ENCODE results near the gene MPST.
A peak's percentile ranks its signal among the peaks of the same experiment; 100 is the strongest.

MPST gene

DNA sequence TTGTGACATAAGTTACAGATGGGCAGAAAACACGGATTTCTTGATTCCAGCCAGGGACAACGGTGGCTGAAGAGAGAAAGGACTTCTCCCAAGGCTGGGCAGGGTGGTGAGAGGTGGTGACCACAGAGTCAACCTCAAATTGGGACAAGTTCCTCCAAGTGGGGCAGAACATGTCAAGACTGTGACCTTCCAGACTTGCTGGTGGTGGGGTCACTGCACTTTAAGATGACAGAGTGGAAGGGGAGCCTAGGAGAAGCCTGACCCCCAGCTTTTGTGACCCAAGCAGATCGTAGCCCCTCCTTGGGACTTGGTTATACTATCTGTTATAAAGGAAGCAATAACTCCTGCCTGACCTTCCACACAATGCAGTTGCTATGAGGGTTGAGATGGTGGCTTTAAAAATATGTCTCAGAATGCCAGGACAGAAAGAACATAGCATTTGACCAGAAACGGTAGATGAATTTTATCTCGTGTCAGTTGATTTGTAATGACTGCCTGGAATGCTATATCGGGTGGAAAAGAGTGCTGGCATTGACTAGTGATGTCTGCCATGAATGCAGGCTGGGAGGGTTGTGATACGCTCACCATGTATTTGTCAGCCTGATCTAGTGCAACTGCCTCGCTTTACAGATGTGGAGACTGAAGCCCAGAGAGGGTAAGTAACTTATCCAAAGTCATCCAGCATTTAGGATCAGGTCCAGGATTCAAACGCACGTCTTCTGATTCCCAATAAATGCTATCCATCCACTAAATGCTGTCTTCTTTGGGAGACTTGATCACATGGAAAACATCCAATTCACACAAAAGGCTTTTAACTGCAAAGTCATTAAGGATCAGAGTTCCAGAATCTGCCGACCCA is 18.6 kb upstream of the MPST start:
- DNase-seq (ENCODE audit: low spot score) (no peak), FAIRE-seq (peak; percentile 37)

DNA sequence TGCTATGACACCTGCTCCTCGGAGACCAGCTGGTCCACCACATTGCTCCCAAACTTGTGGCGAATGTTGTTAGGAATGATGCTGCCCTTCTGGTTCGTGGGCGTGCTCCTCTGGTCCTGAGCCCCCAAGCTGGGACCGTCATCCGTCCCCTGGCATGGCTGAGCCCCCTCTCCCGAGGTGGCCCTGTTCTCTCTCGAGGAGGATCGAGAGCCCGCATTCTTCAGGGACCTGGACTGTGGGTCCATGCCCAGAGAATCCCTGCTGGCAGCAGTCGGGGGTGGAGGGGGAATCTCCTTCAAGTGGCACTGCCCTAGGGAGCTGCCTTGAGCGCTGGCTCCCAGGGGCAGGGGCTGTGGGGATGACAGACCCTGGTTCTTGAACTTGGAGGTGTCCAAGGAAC is 17.7 kb upstream of the MPST start:
- FAIRE-seq (no peak), DNase-seq (ENCODE audit: low spot score) (no peak)

DNA sequence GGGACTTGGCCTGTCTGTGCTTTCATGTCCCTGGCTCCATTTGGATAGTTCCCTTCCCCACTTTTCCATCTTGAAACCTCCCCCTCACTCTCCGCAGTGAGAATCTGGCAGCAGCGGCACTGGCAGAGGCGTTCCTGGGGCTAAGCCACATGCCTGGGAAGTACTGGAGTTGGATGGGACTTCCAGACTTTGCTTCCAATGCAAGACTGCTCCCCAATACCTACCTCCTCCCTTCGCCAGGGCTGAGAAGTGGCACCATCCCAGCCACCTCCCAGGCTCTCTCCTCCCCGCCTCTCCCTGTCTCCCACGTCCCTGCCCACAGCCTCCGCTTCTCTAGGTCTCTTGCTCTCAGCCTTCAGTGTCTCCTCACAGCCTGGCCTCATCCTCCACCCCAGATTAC is 16.9 kb upstream of the MPST start:
- DNase-seq (ENCODE audit: low spot score) (no peak), FAIRE-seq (no peak)

DNA sequence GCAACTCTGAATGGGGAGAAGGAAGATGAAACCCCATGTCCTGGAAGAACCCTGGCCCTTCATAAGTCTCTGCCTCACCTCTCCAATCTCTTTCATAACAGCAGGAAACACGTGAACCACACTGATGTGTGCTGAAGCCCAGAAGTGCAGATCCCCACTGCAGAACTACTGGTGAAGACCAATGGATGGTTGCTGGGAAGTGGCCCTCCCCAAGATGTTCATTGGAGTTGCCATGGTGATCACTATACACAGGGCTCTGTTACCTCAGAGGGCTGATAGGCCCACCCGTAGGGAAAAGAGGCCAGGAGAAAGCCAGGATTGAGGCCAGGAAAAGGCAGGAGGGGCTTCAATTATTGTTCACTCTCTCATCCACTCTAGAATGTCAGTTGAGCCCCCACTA is 11.9 kb upstream of the MPST start:
- no peak for DNase-seq (ENCODE audit: low spot score)
- FAIRE-seq = no peak

DNA sequence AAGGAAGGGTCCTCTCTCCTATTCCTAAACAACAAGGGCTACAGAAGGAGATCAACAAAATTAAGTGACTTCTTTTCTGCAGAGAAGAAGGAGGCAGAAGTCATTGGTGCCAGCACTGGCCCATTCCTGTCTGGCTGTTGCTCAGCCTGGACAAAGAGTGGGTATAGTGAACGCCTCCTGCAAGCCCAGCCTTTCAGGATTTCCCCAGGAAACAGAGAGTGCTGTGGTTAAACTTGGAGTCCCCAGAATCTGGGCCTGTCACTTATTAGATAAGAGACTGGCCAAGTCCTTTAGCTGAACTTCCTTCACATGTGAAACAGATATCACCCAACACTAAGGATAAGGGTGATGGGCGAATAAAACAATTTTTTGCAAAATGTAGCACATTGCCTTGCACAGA is 11.2 kb upstream of the MPST start:
- DNase-seq (ENCODE audit: low spot score) (no peak), FAIRE-seq (no peak)

DNA sequence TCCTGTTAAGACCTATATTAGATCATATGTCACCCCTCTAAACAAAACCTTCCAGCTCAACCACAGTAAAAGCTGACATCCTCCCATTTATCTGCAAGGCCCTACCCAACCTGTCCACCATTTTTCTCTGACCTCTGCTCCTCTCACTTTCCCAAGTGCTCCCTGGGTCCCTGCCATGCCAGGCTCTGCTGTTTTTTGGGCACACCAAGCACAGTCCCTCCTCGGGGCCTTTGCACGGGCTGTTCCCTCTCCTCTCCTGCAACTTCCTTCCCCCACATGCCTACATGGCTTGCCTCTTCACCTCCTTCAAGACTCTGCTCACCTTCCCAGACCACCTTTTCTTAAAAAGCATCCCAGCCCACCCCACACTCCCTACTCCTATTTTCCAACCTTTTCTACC is 10.1 kb upstream of the MPST start:
- no peak for DNase-seq (ENCODE audit: low spot score)
- no peak for FAIRE-seq

DNA sequence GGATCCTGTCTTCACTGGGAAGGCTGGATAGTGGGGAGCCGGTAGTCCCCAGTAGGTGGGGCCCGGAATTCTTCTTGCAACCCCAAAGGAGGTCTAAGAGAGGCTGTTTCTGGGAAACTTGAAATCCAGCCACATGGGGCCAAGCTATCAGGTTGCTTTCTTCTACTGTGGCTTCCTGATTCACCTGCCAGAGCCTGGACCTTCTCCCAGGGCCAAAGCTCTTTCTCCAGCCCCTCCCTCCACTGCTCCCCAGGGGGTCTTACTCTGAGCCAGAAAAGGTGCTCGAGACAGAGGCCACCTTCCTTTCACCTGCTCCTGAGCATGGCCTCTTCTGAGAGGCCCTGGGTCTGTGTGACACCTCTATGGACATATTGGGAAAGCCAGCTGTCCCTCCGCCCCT is 9.4 kb upstream of the MPST start:
- DNase-seq (ENCODE audit: low spot score) = no peak
- FAIRE-seq = no peak

DNA sequence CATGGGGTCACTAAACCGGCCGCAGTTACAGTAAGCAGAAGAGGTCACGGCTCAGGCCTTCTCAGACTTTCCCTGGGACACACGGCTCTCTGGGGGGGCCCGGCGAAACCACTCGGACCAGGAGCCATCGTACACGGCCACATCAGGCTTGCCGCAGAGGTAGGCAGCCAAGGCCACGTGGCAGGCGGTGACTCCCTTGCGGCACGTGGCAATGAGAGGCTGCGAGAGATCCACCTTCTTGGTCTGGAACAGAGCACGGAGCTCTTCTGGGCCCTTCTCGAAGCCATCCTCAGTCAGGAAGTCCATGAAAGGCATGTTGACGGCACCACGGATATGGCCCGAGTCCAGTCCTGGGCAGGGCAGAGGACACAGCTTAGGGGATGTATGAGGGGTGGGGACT is 8.6 kb upstream of the MPST start:
- no peak for FAIRE-seq
- DNase-seq (ENCODE audit: low spot score) = no peak

DNA sequence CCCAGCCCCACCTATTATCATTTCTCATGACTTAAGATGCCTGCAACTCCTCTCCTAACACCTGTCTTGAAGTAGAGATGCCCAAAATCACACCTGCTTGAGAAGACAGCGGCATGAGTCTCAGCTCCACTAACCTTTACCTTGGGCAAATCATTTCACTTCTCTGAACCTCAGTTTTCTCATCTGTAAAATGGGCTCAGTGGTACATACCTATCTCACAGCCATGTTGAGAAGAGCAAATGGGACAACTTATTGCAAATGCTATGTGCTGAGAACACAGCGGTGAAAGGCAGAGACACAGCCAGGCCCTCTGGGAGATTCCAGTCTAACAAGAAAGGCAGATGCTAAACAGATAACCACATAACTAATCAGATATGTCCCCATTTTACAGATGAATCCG is 8.1 kb upstream of the MPST start:
- FAIRE-seq = no peak
- no peak for DNase-seq (ENCODE audit: low spot score)

DNA sequence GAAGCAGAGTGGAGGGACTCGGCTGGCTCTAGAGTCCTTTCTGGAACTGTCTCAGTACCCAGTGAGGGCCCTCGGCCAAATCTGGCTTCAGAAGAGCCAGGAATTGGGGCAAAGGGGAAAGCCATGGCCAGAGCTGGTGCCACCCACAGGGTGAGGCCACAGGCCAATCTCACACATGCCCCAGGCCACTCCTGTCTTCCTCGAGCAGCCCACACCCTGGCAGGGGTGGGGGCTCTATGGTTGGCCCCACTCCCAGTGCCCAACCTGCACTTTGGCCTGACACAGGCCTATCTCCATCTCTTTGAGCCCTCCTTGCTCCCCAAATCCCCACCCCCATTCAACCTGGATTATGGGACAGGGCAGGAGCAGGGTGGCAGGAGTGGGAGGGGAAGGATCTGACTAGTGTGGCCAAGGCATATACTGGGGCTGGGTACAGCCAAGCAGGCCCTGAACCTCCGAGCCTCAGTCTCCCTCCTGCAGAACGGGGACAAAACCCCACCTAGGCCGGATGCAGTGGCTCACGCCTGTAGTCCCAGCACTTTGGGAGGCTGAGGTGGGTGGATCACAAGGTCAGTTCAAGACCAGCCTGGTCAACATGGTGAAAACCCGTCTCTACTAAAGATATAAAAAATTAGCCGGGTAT is 7.2 kb upstream of the MPST start:
- FAIRE-seq (peak; percentile 37), DNase-seq (ENCODE audit: low spot score) (no peak)

DNA sequence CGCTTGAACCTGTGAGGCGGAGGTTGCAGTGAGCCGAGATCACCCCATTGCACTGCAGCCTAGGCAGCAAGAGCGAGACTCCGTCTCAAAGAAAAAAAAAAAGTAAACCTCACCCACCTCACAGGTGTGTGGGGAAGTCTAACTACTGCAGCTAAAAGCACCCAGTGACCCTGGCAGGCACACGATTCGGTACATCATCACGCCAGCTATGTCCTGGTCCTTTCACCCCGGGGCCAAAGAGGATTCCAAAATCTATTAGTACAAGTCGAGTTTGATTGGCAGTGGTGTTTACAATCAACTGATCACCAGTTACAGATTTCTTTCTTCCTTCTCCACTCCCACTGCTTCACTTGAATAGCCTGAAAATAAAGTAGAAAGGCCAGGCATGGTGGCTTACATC is 6.6 kb upstream of the MPST start:
- FAIRE-seq (no peak), DNase-seq (ENCODE audit: low spot score) (no peak)

DNA sequence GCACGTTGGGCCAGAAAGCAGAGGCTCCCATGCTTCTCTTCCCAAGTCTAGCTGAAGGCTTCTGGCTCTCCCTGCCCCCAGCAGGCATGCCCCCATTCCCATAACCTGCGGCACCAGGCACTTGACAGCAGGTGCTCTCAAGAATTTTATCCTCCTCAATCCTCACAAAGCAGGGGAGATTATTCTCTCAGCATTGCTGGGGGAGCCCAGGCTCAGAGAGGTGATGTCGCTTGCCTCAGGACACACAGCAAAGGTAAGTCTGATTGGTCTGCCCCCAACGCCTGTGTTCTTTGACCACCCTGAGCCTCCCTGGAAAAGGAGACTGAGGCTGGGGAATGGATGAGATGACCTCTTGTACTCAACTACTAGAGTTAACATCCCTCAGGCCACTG is 5.1 kb upstream of the MPST start:
- FAIRE-seq = no peak
- no peak for DNase-seq (ENCODE audit: low spot score)

DNA sequence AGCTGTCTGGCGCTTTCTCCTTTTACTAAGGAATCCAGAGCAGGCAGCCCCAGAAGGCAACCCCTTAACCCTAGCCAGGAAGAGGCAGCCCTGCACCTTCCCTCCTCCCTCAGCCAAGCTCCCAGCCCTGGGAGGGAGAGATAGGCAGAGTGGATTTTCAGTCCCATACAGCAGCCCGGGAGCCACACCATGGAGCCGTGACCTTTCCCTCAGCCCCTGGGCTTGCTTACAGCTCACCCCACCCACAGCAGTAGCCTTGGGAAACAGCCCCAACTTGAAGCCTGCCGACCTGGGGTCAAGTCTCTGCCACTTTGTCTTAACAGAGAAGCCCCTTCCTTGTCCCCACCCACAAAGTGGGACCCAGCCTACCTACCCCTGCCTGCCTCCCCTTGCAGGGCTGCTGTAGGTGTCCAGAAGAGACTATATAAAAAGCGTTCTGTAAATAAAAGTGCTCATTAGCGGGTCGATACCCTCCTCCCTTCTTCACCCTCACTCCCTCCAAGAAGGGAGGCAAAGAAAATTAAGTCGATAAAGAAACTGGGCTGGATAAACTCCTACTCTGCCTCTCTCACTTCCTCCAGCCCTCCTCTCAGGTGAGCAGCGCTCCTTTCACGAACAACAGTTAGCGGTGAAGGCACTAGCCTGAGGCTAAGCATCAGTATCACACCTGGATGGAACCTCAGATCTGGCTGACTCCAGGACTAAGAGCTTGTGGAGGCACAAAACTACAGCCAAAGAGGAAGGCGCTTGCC is 4.5 kb upstream of the MPST start:
- FAIRE-seq = no peak
- DNase-seq (ENCODE audit: low spot score) = no peak

DNA sequence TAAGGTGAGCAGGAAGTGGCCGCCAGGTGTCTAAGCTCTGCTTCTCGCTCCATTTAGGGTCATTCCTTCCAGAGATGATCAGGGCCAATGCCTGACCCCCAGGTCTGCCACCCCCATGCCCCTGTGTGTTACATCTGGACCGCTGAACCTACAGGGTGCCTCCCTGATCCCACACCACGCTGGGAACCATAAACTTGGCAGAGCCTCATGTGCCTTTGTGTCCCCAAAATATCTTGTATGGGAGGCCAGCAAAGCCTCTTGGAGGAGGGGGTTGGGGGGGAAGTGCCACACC is 4.0 kb upstream of the MPST start:
- FAIRE-seq = no peak
- no peak for DNase-seq (ENCODE audit: low spot score)

DNA sequence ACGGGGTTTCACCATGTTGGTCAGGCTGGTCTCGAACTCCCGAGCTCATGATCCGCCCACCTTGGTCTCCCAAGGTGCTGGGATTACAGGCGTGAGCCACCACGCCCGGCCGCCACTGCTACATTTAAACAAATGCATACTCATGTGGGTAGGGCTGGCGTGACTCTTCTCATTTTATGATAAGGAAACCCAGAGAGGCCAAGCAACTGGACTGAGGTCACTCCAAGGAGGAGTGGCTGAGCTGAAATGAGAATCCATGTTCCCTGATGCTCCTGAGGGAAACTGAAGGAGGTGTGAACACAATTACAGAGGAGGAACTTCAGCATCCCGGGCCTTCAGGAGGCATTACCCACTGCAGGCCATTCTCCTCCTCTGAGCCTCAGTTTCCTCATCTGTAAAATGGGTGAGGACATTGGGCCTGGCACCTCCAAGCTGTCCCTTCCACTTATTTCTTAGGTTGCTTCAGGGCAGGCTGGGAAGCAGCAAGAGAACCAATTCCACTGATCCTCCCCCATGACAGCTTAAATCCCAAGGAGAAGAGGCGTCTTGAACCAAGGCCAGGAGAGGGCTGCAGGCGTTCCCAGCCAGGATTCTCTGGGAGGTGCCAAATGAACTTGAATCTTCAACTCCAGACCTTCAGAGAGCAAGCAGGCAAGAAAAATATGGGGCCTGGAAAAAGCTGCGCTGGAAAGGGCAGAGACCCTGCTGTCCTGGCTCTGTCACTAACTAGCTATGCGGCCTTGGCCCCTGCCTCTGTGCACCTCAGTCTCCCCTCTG is 3.2 kb upstream of the MPST start:
- no peak for DNase-seq (ENCODE audit: low spot score)
- no peak for FAIRE-seq

DNA sequence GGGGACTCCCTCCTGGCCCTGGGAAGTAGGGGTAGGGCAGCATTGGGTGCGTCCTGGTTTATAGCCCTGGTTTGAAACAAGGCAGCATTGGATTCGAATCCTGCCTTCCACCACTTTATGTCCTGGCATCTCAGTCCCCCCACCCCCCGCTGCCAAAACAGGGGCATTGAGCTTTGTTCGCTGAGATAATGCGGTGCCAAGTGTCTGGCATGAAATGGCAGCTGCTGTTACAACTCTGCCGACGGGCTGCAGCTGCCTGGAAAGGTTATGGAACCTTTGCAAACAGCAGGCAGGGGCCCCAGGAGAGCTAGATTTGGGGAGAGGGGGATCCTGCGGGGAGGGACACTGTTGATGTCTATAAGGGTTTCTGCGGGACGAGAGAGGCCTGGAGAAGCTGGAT is 2.2 kb upstream of the MPST start:
- peak; percentile 9 for FAIRE-seq
- DNase-seq (ENCODE audit: low spot score) = no peak

DNA sequence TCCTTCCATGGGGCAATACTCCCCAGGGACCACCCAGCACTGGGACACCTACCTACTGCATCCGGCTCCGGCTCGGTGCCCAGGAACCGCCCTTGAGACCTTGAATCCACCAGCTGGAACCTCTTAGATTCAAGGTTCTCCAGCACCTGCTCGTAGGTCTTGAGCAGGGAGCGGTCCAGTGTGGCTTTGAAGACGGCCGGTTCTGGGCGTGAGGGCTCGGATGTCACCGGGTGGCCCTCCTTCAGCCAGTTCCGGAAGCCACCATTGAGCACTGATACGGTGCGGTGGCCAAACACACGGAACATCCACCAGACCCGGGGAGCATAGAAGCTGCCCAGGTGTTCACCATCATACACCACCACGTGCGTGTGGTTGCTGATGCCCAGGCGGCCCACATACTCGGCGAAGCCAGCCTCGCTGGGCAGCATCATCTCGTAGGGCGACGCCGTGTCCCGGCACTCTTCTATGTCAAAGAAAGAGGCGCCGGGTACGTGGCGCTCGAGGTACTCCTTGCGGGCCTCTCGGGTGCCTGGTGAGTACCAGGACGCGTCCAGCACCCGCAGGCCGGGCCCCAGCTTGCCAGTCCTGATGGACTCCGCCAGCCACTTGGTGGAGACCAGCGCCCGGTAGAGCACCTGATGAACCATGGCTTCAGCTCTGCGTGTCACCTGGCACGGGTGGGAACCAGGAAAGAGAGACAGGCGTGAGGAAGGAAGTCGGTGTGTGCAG is 1.3 kb upstream of the MPST start:
- FAIRE-seq = no peak
- DNase-seq (ENCODE audit: low spot score) = no peak

DNA sequence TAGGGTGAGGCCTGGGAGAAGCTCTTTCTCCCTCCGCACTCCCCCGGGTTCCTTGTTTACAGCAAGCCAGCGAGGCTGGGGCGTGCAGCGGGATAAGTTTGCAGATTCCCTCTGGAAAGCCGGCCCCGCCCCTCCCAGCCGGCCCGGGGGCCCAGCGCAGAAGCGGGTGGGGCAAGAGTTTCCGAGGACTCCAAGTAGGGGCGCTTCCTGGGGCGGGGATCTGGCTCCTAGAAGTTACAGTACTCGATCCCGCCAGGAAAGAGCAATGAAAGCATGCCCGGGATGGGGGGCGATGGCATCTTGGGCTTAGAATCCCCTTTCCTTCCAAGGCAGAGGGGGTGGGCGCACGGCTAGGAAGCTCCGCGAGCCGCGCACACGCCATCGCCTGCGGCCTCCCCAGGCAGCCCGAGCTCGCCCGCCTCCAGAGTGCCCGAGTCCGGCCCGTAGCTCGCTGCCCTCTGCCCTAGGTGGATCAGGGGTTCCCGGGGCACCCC is 680 bp upstream of the MPST start:
- DNase-seq (ENCODE audit: low spot score) (peak; percentile 60), FAIRE-seq (peak; percentile 32)

DNA sequence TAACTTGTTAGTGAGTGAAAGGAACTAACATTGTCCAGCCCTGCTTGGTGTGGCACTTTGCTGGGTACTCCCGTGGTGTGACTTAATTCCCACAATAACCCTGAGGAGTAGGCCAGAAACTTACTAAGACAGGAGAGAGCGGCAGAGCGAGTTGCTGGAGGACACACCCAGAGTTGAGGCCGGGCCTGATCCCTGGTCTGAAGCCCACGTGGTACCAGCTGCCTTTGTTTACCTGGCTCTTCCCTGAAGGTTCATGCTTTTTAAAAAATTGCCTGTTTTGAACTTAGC is 594 bp downstream of the MPST start:
- FAIRE-seq = peak; percentile 88

DNA sequence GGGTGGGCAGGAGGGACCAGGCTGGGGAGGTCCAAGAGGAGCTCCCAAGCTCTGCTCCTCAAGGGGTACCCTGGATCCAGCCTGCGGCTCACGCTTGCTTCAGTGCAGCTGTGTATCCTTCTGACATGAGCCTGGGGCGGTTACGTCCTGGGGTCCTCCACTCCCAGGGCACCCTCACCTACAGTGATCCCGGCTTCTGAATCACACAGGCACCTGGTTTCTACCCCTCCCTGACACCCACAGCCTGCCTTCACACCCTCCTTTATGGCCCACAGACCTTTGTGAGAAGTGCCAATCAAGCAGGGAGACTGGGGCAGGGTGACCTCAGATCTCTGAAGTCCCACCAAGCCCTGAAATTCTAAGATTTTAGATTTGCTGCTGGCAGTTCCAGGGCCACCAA is 1.5 kb downstream of the MPST start:
- FAIRE-seq = no peak
- DNase-seq (ENCODE audit: low spot score) = no peak

More for the DNA sequence above, 594 bp downstream of the MPST start:
- peak; percentile 59 for DNase-seq (ENCODE audit: low spot score)

All from urothelium cell line (cell line).